DOHH2 (cell line): Measurements from ENCODE around the gene TNFSF8.

ENCODE experiments used
- EZH2phosphoT487 ChIP-seq: fragments of 200-600 bp; sonication (generic); IDR thresholded peaks from 2 replicates; pipeline ENCODE4 v1.6.1; 2017; ENCODE audit warnings: borderline replicate concordance, mild to moderate bottlenecking, antibody characterized with exemption, low read length, moderate library complexity, mixed read lengths
- TF ChIP-seq, protein P1 (sequence below): fragments of 200-600 bp; sonication (generic); IDR thresholded peaks from one replicate; pipeline ENCODE4 v1.5.1; 2014; ENCODE audit warnings: antibody characterized with exemption, mild to moderate bottlenecking, low read depth, low read length; ENCODE audit not compliant: poor library complexity, severe bottlenecking

DNA sequence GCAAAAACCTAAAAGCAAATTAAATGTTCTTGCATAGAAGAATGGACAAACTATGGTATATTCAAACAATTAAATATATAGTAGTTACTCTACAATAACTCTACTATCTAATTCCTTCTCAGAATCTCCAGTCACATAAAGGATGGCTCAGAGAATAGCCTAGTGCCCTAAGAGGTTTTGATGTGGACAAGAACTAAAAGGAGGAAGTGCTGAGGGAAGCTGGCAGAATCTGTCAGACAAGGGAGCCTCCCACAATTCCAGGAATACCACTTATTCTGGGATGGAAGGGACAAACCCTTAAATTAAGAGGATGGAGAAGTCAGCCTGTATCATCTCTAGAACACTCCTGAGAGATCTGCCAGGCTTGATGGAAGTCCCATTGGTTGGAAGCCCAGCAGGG, 30.4 kb downstream of the TNFSF8 start:
- TF ChIP-seq, protein P1, sequence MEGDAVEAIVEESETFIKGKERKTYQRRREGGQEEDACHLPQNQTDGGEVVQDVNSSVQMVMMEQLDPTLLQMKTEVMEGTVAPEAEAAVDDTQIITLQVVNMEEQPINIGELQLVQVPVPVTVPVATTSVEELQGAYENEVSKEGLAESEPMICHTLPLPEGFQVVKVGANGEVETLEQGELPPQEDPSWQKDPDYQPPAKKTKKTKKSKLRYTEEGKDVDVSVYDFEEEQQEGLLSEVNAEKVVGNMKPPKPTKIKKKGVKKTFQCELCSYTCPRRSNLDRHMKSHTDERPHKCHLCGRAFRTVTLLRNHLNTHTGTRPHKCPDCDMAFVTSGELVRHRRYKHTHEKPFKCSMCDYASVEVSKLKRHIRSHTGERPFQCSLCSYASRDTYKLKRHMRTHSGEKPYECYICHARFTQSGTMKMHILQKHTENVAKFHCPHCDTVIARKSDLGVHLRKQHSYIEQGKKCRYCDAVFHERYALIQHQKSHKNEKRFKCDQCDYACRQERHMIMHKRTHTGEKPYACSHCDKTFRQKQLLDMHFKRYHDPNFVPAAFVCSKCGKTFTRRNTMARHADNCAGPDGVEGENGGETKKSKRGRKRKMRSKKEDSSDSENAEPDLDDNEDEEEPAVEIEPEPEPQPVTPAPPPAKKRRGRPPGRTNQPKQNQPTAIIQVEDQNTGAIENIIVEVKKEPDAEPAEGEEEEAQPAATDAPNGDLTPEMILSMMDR, result no peak
- no peak for TF ChIP-seq EZH2phosphoT487
